Cardiac fibroblast (primary cell): ENCODE measurements around the gene SULT2A1.
A peak's percentile ranks its signal among the peaks of the same experiment; 100 is the strongest.
"Not testable (repeated sequence)": the region's sequence is repeated elsewhere in the genome, so short reads cannot be mapped to it uniquely, and the experiment has no call there.

Experiments
- DNase-seq, 2 donors: peaks; one replicate each; pipeline versions ENCODE4 v3.0.0 to v3.0.0-alpha.2; 2010; ENCODE audit warnings: low read depth in 2 of 2
- H3K4me3 ChIP-seq, 2 donors: replicated peaks in 1 of 2; 1 replicate in 1 of 2; 2 replicates in 1 of 2; pipeline ENCODE4 v1.5.1; 2011; ENCODE audit warnings: low read depth in 2 of 2, low read length in 2 of 2, mild to moderate bottlenecking in 2 of 2, moderate library complexity in 1 of 2
- CTCF ChIP-seq: IDR thresholded peaks from one replicate; pipeline ENCODE4 v1.5.1; 2011; ENCODE audit warnings: low read depth, mild to moderate bottlenecking, low read length, inconsistent platforms

SULT2A1 gene

DNA sequence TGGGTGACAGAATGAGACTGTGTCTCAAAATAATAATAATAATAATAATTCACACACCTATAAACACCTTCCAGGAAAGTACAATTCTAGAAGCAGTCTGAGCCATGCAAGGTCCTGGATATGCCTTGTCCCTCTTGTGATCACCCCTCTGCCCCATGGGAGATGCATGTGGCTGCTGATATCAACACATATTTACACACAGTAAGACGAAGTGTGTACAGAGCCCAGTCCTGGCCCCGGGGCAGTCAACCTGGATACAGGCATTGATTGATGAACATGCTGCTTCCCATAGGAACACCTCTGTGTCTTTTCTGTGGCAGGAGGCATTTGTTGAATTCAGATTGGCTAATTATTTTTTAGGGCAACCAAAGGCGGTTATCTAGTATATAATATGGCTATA, 3.2 kb downstream of the SULT2A1 start:
- no peak overlapping the region for H3K4me3 ChIP-seq
- DNase-seq = no peak
- TF ChIP-seq CTCF = no peak

- no peak for TF ChIP-seq CTCF
Measured at GRCh38 chr19:47881757-47882156, 4.4 kb downstream of the SULT2A1 start.

GRCh38 chr19:47879385-47879784, 6.7 kb downstream of the SULT2A1 start:
- not testable (repeated sequence) for H3K4me3 ChIP-seq, DNase-seq

More at GRCh38 chr19:47881757-47882156, 4.4 kb downstream of the SULT2A1 start:
- no peak for DNase-seq
- H3K4me3 ChIP-seq = no peak overlapping the region

DNA sequence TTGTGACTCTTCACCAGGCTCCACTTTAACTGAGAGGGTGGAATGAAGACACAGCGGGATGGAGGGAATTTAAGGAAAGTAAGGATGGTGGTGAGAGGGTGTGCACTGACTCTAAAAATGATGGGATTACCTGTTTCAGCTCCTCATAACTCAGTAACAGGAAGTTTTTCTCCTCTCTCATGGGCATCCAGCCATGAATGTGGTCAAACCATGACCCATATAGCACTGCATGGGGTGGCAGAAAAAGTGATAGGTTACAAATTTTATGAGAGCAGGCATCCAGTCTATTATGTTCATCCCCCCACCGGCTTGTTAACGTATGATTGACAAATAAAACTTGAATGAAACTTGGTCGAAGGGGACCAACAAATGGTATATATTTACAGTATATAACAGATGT, 7.2 kb downstream of the SULT2A1 start:
- H3K4me3 ChIP-seq = no peak overlapping the region
- TF ChIP-seq CTCF = no peak
- no peak for DNase-seq

- H3K4me3 ChIP-seq = no peak overlapping the region
- peak in 1 of 2 donors; percentile 1 for DNase-seq
- no peak for TF ChIP-seq CTCF
Measured at GRCh38 chr19:47865166-47865565, 20.9 kb downstream of the SULT2A1 start.

- peak; percentile 99 for TF ChIP-seq CTCF
- no peak overlapping the region for H3K4me3 ChIP-seq
- peak; percentile 71 to 72 for DNase-seq
Measured at GRCh38 chr19:47863514-47863936, 22.6 kb downstream of the SULT2A1 start.

DNA sequence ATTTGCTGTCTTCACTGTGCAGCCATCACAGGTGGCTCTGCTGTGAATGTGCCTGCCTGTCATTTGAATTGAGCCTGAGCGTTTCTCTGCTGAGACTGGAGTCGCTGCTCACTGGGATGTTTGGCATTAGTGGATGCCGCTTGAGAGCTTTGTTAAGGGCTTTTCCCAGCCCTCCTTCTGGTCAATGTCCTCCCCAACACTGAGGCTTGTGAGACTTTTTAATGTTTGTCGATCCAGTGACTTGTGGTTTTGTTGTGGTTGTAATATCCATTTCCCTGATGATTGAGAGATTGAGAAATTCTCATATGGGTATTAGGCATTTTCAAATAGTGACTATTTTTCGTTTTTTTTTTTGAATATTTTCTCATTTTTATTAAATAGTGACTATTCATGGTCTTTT, 24.5 kb downstream of the SULT2A1 start:
- no peak overlapping the region for H3K4me3 ChIP-seq
- DNase-seq = no peak
- TF ChIP-seq CTCF = no peak
